Chondrocyte (in vitro differentiated cells): ENCODE data around the gene TLE3. TPM values are rescaled to one million over a fixed set of nuclear protein-coding genes. Genes with fewer than 3 reads are reported as not detected.

ENCODE experiments used
- DNase-seq: peaks from one replicate; pipeline ENCODE4 v3.0.0; 2021; ENCODE audit warnings: mixed read lengths, low spot score
- H3K27ac Mint-ChIP-seq: one replicate; pipeline ENCODE4 v1.8.0; 2021; ENCODE audit warnings: mild to moderate bottlenecking, moderate library complexity, mixed read lengths; ENCODE audit not compliant: unreplicated experiment
- H3K27me3 Mint-ChIP-seq: 2 replicates; pipeline ENCODE4 v1.8.0; 2021; ENCODE audit warnings: low read depth, mixed read lengths
- H3K36me3 Mint-ChIP-seq: 2 replicates; pipeline ENCODE4 v1.8.0; 2021; ENCODE audit warnings: low read depth, mixed read lengths
- H3K4me1 Mint-ChIP-seq: 2 replicates; pipeline ENCODE4 v1.8.0; 2021; ENCODE audit warnings: low read depth, mild to moderate bottlenecking, mixed read lengths
- H3K4me3 Mint-ChIP-seq: one replicate; pipeline ENCODE4 v1.8.0; 2021; ENCODE audit warnings: mild to moderate bottlenecking, moderate library complexity, mixed read lengths; ENCODE audit not compliant: unreplicated experiment
- H3K9me3 Mint-ChIP-seq: 2 replicates; pipeline ENCODE4 v1.8.0; 2021; ENCODE audit warnings: low read depth, mixed read lengths
- CTCF ChIP-seq: fragments of 200-600 bp; sonication (generic); IDR thresholded peaks from 2 replicates; pipeline ENCODE4 v1.5.0; 2021; ENCODE audit warnings: antibody characterized with exemption, mild to moderate bottlenecking, moderate library complexity
- total RNA-seq: library from RNA; stranded (reverse); gene quantifications from 3 replicates; pipeline ENCODE4 v1.2.1, GENCODE V29; 2021

Gene TLE3
- total RNA-seq, 1 donor from 2014 or later, result 53.4 TPM

GRCh38 chr15:70056091-70056680 lies 41.5 kb downstream of the TLE3 start:
- no peaks in the 10 kb centered on the region for H3K9me3 Mint-ChIP-seq
- TF ChIP-seq CTCF, result no peak
- H3K27ac Mint-ChIP-seq, result no peak overlapping the region
- DNase-seq, result no peak
- H3K4me3 Mint-ChIP-seq, result no peak overlapping the region
- peaks cover 5% of the 10 kb centered on the region for H3K4me1 Mint-ChIP-seq
- peaks cover 60% of the 10 kb centered on the region for H3K36me3 Mint-ChIP-seq
- H3K27me3 Mint-ChIP-seq, result no peaks in the 10 kb centered on the region

GRCh38 chr15:70055601-70056051 lies 42.1 kb downstream of the TLE3 start:
- H3K27me3 Mint-ChIP-seq, result no peaks in the 10 kb centered on the region
- H3K27ac Mint-ChIP-seq, result no peak overlapping the region

GRCh38 chr15:70054884-70055387 lies 42.8 kb downstream of the TLE3 start:
- no peak for DNase-seq
- Mint-ChIP-seq H3K4me3 (no peak overlapping the region), H3K36me3 (peaks cover 67% of the 10 kb centered on the region), H3K27ac (no peak overlapping the region), H3K4me1 (no peaks in the 10 kb centered on the region), H3K9me3 (no peaks in the 10 kb centered on the region), H3K27me3 (no peaks in the 10 kb centered on the region)
- TF ChIP-seq CTCF, result no peak

More at GRCh38 chr15:70055601-70056051, 42.1 kb downstream of the TLE3 start:
- no peaks in the 10 kb centered on the region for H3K4me1 Mint-ChIP-seq
- H3K36me3 Mint-ChIP-seq, result peaks cover 63% of the 10 kb centered on the region
- no peak for TF ChIP-seq CTCF
- H3K9me3 Mint-ChIP-seq, result no peaks in the 10 kb centered on the region
- no peak overlapping the region for H3K4me3 Mint-ChIP-seq
- DNase-seq, result no peak

- Mint-ChIP-seq H3K27me3 (no peaks in the 10 kb centered on the region), H3K9me3 (no peaks in the 10 kb centered on the region), H3K4me1 (no peaks in the 10 kb centered on the region), H3K36me3 (peaks cover 65% of the 10 kb centered on the region), H3K4me3 (no peak overlapping the region), H3K27ac (no peak overlapping the region)
- no peak for TF ChIP-seq CTCF
- no peak for DNase-seq
These were observed 43.4 kb downstream of the TLE3 start for GRCh38 chr15:70054366-70054765.

GRCh38 chr15:70053716-70054229 lies 43.9 kb downstream of the TLE3 start:
- DNase-seq, result no peak
- Mint-ChIP-seq H3K4me3 (no peak overlapping the region), H3K9me3 (no peaks in the 10 kb centered on the region), H3K27ac (no peak overlapping the region), H3K27me3 (no peaks in the 10 kb centered on the region), H3K4me1 (no peaks in the 10 kb centered on the region), H3K36me3 (peaks cover 60% of the 10 kb centered on the region)
- TF ChIP-seq CTCF, result no peak
